HG02884 (cell line): ENCODE results near the gene GP1BB.
"Not testable (repeated sequence)": the region's sequence is repeated elsewhere in the genome, so short reads cannot be mapped to it uniquely, and the experiment has no call there.

Source experiments
- ATAC-seq: cut with Tn5 transposase; IDR thresholded peaks from one replicate; pipeline ENCODE4 v1.9.1; 2021; ENCODE audit warnings: mild to moderate bottlenecking, moderate library complexity; ENCODE audit not compliant: unreplicated experiment

The GP1BB gene

DNA sequence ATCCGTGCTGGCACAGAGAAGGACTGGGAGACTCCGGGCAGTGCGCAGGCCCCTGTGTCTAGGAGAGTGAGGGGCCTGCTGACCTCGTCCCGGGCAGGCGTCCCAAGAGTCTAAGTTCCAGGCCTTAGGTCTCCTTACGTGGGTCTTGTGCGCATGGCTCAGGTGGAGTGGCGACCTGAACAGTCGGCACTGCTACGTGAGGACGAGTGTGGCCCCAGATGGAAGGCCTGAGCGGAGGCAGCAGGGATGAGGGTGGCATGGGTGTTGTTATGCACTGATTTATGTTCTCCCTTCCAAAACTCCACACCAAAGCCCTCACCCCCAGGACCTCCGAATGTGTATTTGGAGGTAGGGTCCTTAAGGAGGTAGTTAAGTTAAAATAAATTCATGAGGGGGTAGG lies 29.8 kb upstream of the GP1BB start:
- ATAC-seq: no peak

DNA sequence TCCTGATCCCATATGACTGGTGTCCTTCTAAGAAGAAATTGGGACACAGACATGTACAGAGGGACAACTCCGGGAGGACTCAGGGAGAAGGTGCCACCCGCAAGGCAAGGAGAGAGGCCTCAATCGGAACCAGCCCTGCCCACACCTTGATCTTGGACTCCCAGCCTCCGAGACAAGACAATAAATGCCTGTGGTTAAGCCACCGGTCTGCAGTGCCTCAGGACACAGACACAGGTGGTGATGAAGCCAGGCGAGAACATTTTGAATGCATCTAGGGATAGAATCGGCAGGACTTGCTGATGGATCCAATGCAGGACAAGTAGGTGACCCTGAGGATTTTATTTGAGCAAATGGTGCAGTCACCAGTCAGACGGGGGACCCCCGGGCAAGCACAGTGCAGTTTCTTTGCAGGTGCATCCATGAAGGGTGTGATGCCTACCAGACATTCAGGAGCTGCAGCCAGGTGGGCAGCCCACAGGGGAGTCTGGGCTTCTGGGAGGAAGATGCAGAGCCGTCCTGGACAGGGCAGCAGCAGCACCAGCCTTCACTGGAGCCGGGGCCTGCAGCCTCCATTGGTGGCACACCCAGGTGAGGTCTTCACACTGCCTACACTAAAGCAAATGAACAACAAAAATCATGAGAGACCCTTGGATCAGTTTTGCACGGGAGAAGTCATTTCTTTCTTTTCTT lies 29.2 kb upstream of the GP1BB start:
- ATAC-seq: no peak

DNA sequence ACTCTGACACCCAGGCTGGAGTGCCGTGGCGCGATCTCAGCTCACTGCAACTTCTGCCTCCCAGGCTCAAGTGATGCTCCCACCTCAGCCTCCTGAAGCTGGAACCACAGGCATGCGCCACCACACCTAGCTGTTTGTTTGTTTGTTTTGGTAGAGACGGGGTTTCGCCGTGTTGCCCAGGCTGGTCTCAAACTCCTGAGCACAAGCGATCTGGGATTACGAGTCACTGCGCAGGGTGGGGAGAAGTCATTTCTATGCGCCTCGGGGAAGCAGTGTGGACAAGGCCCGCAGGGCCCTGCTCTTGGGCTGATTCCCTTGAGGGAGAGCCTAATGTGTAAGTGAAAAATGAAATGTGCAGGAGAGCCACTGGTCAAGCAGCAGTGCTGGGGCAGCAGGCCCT lies 28.6 kb upstream of the GP1BB start:
- ATAC-seq: no peak

DNA sequence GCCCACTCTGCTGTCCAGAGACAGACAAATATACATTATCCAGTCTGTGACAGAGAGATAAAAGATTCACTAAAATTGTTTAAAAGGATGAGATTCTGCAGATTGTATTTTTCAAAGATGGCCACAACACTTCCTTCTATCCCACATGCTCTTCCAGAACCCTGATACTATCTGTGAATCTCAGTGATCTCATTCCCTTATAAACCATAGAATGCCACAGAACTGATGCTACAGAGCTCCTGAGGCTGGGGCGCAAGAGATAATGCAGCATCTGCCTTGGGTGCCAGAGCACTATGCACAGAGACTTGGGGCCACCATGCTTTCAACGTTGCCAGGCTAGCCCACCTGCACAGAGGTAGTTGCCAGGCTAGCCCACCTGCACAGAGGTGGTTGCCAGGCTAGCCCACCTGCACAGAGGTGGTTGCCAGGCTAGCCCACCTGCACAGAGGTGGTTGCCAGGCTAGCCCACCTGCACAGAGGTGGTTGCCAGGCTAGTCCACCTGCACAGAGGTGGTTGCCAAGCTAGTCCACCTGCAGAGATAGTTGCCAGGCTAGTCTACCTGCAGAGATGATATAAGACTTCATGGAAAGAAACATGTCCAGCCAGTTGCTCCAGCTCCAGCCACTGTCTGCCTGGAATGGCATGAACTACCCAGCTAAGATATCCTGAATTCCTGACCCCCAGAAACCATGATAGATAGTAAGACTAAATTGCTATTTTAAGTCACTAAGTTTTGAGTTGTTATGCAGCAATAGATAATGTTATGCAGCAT lies 26.6 kb upstream of the GP1BB start:
- no peak for ATAC-seq

DNA sequence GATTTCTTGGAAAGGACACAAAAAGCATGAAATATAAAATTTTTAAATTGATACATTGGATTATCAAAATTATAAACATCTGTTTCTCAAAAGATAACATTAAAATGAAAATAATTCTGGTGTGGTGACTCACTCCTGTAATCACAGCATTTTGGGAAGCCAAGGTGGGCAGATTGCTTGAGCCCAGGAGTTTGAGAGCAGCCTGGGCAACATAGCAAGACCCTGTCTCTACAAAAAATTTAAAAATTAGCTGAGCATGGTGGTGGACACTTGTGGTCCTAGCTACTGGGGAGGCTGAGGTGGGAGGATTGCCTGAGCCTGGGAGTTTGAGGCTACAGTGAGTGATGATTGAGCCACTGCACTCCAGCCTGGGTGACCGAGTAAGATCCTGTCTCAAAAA lies 25.5 kb upstream of the GP1BB start:
- ATAC-seq: not testable (repeated sequence)

DNA sequence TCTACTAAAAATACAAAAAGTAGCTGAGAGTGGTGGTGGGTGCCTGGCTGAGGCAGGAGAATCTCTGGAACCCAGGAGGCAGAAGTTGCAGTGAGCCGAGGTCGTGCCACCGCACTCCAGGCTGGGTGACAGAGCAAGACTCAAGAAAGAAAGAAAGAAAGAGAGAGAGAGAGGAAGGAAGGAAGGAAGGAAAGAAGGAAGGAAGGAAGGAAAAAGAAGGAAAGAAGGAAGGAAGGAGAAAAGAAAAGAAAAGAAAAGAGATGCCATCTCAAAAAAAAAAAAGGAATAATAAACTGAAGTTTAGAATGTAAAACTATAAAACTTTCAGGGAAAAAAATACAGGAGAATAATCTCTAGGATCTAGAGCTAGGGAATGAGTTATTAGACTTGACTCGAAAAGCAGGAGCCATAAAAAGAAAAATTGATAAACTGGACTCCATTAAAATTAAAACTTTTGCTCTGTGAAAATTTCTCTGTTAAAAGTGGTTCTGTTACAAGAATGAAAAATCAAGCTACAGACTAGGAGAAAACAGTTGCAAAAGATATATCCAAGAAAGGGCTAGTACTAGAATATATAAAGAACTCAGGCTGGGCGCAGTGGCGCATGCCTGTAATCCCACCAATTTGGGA lies 22.4 kb upstream of the GP1BB start:
- ATAC-seq: no peak

DNA sequence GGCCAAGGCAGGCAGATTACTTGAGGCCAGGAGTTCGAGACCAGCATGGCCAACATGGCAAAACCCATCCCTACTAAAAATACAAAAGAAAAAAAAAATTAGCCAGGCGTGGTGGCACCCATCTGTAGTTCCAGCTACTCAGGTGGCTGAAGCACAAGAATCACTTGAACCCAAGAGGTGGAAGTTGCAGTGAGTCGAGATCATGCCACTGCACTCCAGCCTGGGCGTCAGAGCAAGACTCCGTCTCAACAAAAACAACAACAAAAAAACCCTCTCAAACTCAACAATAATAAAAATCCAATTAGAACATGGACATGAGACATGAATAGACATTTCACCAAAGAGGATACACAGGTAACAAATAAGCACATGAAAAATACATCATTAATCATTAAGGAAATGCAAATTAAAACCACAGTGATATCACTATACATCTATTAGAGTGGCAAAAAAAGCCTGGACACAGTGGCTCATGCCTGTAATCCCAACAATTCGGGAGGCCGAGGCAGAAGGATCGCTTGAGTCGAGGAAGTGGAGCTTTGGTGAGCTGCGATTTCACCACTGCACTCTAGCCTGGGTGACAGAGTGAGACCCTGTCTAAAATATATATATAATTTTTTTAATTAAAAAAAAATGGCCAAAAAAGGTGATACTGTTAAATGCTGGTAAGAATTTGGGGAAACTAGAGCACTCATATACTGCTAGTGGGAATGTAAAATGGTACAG lies 21.8 kb upstream of the GP1BB start:
- ATAC-seq: no peak

DNA sequence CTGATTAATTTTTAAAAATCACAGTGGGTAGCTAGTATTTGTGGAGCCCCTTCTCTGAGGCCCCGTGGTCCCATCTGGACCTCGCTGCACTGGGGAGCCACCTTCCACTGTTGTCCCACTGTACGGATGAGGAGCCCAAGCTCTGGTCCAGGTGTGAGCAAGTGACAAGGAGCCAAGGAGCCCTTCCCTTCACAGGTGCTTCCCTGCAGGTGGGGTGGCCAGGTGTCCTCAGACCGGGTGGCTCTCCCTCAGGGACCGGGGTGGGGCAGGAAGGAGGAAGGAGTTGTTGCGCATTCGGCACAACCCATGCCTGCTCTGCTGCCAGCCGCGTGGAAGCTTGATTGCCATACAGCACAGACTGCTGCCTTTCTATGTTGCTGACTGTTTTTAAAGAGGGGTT lies 19.5 kb upstream of the GP1BB start:
- ATAC-seq: no peak

DNA sequence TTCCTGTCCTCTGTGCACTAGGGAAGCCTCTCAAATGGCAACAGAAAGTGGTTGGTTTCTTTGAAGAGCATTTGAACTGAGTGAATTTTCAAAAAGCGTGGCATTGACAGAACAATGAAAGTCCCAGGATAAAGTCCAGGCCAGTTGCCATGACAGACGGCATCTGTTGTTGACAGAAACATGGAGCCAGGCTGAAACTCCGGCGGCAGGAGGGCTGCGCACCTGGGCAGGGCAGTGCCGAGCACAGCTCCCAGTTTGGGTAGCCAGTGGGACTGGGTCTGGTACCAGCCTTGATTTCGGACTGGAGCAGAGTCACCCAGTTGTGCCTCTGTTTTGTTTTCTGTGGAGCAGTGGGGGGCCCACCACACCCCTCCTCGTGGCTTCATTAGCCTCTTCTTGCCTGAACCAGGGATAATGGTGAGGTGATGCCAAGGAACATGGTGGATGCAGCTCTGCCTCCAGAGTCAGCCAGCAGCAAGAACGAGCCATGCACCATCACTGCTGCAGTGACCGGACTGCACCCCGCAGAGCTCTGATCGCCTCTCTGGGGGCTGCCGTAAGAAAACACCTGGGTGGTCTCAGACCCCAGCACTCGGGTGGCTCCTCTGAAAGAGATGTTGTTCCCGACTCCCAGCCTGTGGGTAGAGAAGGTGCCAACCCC lies 18.9 kb upstream of the GP1BB start:
- ATAC-seq: no peak

DNA sequence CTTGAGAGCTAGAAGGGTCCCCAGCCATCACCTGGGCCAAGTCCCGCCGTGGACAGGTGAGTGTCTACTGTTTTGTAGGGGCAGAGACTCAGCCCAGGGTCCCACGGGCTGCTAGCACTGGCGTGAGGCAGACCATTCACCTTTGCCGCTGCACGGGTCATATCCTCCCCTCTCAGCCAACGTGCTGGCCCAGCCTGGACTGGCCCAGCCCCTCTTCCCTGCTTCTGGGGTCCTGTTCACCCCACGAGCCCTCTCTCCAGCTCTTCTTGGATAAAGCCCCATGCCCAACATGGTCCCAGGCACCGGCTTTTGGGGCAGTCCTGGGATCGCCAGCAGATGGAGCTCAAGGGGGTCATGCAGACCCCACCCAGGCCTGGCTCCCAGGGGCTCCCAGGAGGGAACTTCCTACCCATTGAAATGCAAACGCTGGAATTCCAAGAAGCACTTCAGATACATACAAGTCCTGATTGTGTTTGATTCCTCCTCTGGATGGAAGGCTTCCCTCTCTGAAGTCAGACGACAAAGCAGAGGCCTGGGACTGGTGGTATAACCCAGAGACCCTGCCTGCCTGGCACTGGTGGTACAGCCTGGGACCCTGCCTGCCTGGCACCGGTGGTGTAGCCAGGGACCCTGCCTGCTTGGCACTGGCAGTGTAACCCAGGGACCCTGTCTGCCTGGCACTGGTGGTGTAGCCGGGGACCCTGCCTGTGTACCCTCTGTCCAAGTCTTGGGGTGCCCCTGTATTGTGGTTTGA lies 18.0 kb upstream of the GP1BB start:
- ATAC-seq: no peak

DNA sequence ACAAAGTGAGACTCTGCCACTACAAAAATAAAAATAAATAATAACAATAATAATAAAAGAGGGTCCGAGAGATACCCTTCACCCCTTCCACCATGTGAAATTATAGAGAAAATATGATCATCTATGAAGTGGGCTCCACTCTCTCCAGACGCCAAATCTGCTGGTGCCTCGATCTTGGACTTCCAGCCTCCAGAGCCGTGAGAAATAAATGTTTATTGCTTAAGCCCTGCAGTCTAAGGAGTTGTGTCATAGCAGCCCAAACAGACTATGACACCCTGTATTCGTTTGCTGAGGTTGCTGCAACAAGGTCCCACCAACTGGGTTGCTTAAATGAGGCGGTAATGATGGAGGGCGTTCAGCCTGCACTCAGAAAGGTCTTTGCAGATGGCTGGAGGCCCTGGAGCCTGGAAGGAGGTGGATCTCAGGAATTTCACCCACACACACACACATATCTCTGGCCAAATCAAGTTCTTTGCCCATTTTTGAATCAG lies 16.6 kb upstream of the GP1BB start:
- no peak for ATAC-seq

DNA sequence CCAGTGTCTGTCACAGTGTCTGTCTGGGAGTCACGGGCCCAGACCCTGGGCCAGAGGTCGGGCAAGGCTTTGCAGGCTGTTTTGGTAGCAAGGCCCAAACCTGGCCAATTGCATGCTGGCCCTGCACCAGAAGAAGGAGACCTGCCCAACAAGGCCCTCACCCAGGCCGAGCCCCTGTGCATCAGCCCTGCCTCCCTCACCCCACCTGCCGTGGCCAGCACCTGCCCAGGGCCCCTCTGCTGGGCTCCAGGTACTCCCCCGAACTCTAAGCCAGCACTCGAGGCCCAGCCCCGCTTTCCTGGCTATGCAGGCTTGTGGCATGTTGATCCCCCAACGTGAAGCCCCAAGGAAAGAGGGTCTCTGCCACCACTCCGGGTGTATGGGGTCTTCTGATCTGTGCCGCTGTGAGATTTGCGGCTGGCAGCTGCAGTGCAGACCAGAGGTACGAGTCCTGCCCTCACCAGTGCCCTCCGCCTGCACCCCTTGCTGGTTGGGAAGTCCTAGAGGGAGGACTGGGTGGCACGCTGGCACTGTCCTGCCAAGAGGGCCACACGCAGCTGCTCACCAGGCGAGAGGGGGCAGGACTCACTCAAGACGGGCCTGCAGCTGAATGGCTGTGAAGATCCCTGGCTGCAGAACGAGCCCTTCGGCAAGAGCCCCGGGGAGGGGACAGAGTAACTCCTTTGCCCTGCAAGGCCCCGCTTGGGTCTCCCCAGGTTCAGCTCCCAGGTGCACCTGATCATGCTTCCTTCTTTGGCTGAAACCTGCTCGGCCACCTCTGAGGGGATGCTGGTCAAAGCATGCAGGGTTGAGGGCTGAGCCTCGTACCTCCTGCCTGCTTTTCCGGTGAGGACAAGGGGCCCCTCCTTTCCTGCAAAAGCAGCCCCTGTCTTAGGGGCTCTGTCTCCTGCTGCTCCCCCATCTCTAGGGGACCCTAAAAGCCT lies 15.7 kb upstream of the GP1BB start:
- no peak for ATAC-seq

DNA sequence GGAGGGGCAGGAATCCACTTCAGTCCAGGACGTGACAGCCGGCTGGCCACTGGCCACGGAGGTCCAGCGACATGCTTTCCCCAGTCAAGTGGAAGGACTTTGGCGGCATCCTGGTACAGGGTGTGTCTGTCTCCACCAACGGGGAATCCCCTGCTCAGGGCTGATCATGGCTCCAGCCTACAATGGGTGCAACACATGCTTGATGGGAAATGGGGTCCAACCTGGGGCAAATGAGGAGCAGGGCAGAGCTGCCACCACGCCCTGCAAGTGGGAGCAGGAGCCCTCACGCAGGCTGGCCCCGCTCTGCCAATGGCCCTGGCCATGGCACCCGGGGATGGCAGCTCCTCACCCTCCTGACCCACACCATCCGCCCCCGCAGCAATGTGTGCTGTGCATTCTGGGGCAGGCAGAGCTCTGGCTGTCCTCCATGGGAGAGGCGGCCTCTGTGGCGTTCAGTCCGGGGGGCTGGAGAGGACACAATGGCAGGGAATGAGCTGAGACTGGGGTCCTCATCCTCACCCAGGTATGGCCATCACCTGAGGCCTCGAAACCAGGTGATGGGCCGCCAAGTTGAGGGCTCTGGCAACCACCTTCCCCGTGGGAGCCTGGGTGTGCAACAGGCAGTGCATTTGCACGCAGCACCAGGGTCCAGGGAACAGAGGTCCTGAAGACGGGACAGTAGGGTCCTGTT lies 14.9 kb upstream of the GP1BB start:
- no peak for ATAC-seq

DNA sequence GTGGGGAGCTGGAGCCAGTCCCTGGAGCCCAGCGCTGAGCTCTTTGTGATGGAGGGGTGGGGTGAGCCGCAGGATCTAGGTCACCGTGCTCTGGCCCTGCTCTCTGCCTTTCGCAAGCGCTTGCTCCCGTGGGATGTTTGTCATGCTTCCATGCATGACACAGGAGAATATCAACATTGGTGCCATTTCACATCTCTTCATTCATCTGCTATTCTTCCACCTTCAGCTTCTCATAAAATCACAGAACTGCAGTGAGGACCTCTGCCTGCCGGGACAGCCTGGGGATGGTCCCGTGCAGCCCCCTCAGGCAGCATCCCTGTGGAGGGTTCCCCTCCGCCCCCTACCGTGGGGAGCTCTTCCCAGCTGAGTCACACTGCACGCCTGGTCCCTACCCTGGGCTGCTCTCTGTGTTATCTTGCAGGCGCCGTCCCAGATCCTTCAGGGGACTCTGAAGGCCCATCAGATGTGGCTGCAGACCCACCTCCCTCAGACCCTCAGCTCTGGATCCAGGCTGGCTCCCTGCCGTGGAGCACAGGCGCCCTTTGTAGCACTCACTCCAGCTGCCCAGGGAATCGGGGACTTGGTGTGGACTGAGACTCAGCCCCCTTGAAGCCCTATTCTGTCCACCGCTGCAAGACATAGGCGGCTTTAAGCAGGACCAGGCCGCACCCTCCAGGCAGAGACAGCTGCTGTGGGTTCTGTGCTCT lies 14.1 kb upstream of the GP1BB start:
- no peak for ATAC-seq

DNA sequence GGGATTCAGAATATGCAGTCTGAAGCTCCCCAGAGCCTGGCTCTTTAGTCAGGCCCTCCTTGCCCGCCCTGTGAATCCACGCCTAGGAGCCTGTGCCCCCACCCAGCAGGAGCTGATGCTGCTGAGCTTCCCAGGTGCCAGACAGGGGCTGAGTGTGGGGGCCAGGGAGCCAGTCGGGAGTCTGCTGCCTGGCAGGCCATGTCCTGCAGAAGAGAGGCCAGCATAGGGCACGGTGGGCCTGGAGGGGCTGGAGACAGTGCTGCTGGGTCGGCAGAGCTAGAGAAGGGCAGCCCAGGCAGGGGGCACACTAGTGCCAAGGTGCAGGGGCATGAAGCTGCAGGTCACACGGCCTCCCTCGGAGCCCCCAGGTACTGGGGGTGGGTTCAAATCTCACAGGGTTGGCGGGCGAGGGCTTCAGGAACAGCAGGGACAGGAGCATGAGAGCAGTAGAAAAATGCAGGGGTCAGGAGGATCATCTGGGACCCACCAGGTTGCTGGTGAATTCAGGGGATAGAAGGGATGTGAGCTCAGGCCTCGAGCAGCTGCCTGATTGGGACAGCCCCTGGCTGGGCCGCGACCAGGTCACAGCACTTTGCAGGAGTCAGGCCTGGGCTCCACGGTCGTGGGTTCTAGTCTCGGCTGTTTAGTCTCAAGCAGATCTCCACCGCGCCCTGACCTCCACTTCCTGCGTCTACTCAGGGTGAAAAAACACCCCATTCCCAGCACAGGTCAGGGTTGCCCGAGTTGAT lies 13.1 kb upstream of the GP1BB start:
- no peak for ATAC-seq

DNA sequence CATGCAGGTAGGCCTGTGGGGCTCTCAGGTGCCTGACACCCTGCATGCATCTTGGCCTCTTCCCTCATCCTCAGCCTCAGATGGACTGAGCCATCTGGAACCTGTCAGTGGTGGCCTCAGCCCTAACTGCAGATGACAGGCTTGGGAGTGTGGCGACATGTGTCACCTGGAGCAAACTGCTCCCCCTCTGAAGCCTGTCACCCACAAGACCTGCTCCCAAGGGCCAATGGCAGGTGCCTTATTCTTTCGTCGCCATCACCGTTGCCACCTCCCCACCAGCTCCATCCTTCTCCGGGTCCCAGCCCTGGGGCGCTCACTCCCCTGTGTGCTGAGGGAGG lies 12.6 kb upstream of the GP1BB start:
- ATAC-seq: no peak

DNA sequence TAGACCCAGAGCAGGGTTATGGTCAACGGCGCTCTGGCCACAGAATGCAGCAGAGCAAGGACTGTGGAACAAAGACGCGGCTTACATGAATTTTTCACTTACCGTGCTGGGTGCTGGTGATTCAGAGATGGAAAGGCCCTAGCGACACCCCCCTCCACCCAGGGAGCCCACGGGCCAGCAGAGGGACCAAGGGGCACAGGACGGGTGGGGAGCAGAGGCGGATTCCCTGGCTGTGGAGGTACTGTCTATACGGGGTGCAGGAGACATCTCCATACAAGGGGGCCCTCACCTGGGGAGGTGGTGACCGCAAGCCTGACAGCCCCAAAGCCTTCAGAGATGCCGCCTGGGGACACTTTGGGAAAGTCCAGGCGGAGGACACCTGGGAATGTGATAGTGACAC lies 10.1 kb upstream of the GP1BB start:
- ATAC-seq: no peak
